Common myeloid progenitor, CD34-positive (primary cell): Measurements from ENCODE around the gene GALNT14.

Experiments
- CTCF ChIA-PET: fragments of 350-600 bp; sonication (Branson Sonifier 250); formaldehyde crosslinking; loops from one replicate; lab custom pipeline; 2021; ENCODE audit warnings: antibody characterized with exemption; lab: Charles Lee
- POLR2A ChIA-PET: fragments of 350-600 bp; sonication (Branson Sonifier 250); formaldehyde crosslinking; loops from one replicate; lab custom pipeline; 2021; ENCODE audit warnings: antibody characterized with exemption; lab: Charles Lee
- DNase-seq, 3 donors: peaks; one replicate each; pipeline versions ENCODE4 v3.0.0 to v3.0.0-alpha.2; 2013
- H3K27ac ChIP-seq, 2 experiments: 1 replicate in 1 of 2; 2 replicates in 1 of 2; pipeline ENCODE4 v1.7.0; 2013; ENCODE audit warnings: inconsistent platforms in 2 of 2, low read length in 2 of 2, mild to moderate bottlenecking in 2 of 2, low read depth in 1 of 2, moderate library complexity in 1 of 2; ENCODE audit not compliant: severe bottlenecking in 2 of 2, insufficient read depth in 1 of 2, poor library complexity in 1 of 2
- H3K27me3 ChIP-seq, 5 experiments: replicated peaks in 2 of 5; 1 replicate in 3 of 5; 2 replicates in 2 of 5; pipeline versions ENCODE4 v1.6.1 to v1.7.0; 2013; ENCODE audit warnings: low read length in 4 of 5, mild to moderate bottlenecking in 2 of 5, moderate library complexity in 2 of 5, inconsistent platforms in 1 of 5; ENCODE audit not compliant: insufficient read depth in 5 of 5, control insufficient read depth in 4 of 5
- H3K36me3 ChIP-seq, 4 experiments: 1 replicate in 2 of 4; 2 replicates in 2 of 4; pipeline versions ENCODE4 v1.6.1 to v1.7.0; 2013; ENCODE audit warnings: low read length in 3 of 4, control low read depth in 1 of 4, mild to moderate bottlenecking in 1 of 4; ENCODE audit not compliant: control insufficient read depth in 4 of 4, insufficient read depth in 4 of 4
- H3K4me1 ChIP-seq, 4 experiments: 1 replicate in 3 of 4; 2 replicates in 1 of 4; pipeline versions ENCODE4 v1.6.1 to v1.7.1; 2013; ENCODE audit warnings: low read length in 3 of 4, mild to moderate bottlenecking in 3 of 4, control low read depth in 1 of 4, inconsistent platforms in 1 of 4, moderate library complexity in 1 of 4; ENCODE audit not compliant: control insufficient read depth in 4 of 4, insufficient read depth in 4 of 4; ENCODE audit errors: control extremely low read depth in 1 of 4
- H3K4me3 ChIP-seq, 7 experiments: 1 replicate in 4 of 7; 2 replicates in 3 of 7; pipeline versions ENCODE4 v1.5.1 to v1.7.0; 2013; ENCODE audit warnings: mild to moderate bottlenecking in 7 of 7, low read length in 6 of 7, moderate library complexity in 6 of 7, inconsistent platforms in 2 of 7, low read depth in 2 of 7, control low read depth in 1 of 7; ENCODE audit not compliant: insufficient read depth in 4 of 7, control insufficient read depth in 1 of 7; ENCODE audit errors: extremely low read depth in 1 of 7
- H3K9me3 ChIP-seq, 5 experiments: 1 replicate in 4 of 5; 2 replicates in 1 of 5; pipeline versions ENCODE4 v1.6.1 to v1.7.1; 2013; ENCODE audit warnings: low read length in 4 of 5, mild to moderate bottlenecking in 2 of 5, inconsistent platforms in 1 of 5, low read depth in 1 of 5, moderate library complexity in 1 of 5; ENCODE audit not compliant: control insufficient read depth in 4 of 5, insufficient read depth in 2 of 5; ENCODE audit errors: control extremely low read depth in 1 of 5
- WGBS: methylation state at CpG from one replicate; pipeline ENCODE4 v1.1.5; 2013; ENCODE audit not compliant: insufficient coverage; 5-methylcytosine and 5-hydroxymethylcytosine counted together

The GALNT14 gene

GRCh38 chr2:30974554-30974953 lies 163.7 kb downstream of the GALNT14 start:
- DNase-seq: no peak
- no peaks in the 10 kb centered on the region for H3K27me3 ChIP-seq
- H3K4me1 ChIP-seq: peaks cover 0 to 2% (median 1%) of the 10 kb centered on the region in 4 experiments
- no peak overlapping the region for H3K4me3 ChIP-seq
- POLR2A ChIA-PET: no interaction called here
- no peak overlapping the region for H3K27ac ChIP-seq
- 92% methylated on average over 4 of the region's 5 CpGs for WGBS
- H3K9me3 ChIP-seq: peaks cover 0 to 2% (median 0%) of the 10 kb centered on the region in 5 experiments
- H3K36me3 ChIP-seq: peaks cover 0 to 4% (median 1%) of the 10 kb centered on the region in 4 experiments
- CTCF ChIA-PET: interaction anchor here (0.9 kb wide), 1 partner anchor 9 kb away, joined by 4 read pairs; no protein-coding TSS in a partner anchor

DNA sequence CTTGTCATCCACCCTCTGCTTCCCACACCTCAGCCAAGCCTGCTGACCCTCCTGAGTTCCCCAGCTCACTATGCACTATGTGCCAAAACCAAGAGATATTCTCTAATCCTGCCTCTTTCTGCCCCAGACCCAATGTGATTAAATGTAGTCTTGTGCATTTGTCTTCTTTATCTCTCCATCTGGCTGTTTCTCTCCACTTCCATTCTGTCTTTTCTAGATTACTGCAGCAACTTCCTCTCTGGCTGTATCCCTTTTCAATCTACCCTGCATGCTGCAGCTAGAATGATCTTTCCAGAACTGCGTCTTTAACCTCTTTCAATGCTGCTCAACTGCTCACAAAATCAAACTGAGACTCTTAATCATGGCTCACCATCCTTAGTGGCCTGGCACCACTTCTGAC lies 164.1 kb downstream of the GALNT14 start:
- Histone ChIP-seq H3K27me3 (no peaks in the 10 kb centered on the region), H3K27ac (no peak overlapping the region), H3K9me3 (peaks cover 0 to 2% (median 0%) of the 10 kb centered on the region in 5 experiments), H3K36me3 (peaks cover 0 to 4% (median 1%) of the 10 kb centered on the region in 4 experiments), H3K4me1 (peaks cover 0 to 2% (median 1%) of the 10 kb centered on the region in 4 experiments), H3K4me3 (no peak overlapping the region)
- WGBS: 38% methylated on average over 1 of the region's 1 CpG
- CTCF ChIA-PET: no interaction called here
- peak; percentile 2 to 32 (median 17) for DNase-seq
- POLR2A ChIA-PET: no interaction called here

- ChIA-PET CTCF (no interaction called here), POLR2A (no interaction called here)
- Histone ChIP-seq H3K27me3 (no peaks in the 10 kb centered on the region), H3K27ac (no peak overlapping the region), H3K36me3 (peaks cover 0 to 2% (median under 1%) of the 10 kb centered on the region in 4 experiments), H3K4me1 (peaks cover 0 to 2% (median 1%) of the 10 kb centered on the region in 4 experiments), H3K4me3 (no peak overlapping the region), H3K9me3 (no peaks in the 10 kb centered on the region)
- 98% methylated on average over 17 of the region's 19 CpGs for WGBS
- DNase-seq: no peak
Measured at GRCh38 chr2:30971231-30972025, 166.8 kb downstream of the GALNT14 start.

- no peaks in the 10 kb centered on the region for H3K27me3 ChIP-seq
- H3K36me3 ChIP-seq: peaks cover 0 to 16% (median 2%) of the 10 kb centered on the region in 4 experiments
- ChIA-PET CTCF (no interaction called here), POLR2A (no interaction called here)
- no peak overlapping the region for H3K27ac ChIP-seq
- H3K4me1 ChIP-seq: peaks cover 0 to under 1% (median 0%) of the 10 kb centered on the region in 4 experiments
- no peaks in the 10 kb centered on the region for H3K9me3 ChIP-seq
- 56% methylated on average over 1 of the region's 4 CpGs for WGBS
- no peak overlapping the region for H3K4me3 ChIP-seq
- peak in 2 of 3 donors; percentile 2 to 18 for DNase-seq
Measured at GRCh38 chr2:30968660-30969397, 169.4 kb downstream of the GALNT14 start.

DNA sequence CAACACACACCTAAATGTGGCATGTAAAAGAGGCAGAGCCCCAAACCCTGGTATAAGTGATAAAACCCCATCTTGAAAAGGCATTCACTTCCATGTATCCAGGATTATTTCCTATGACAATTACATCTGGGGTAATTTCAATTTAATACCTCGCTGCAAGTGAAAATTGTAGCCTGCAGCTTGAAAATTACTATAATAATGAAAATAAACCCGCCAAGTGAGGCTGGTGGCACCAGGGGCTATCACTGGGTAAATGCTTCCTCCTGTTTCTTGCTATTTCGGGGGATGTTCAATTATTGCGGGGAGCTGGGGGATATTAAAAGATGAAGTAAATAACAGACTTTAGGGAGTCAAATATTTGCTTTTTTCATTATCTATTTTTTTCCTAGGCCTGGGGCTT lies 171.5 kb downstream of the GALNT14 start:
- DNase-seq: no peak
- no peaks in the 10 kb centered on the region for H3K27me3 ChIP-seq

DNA sequence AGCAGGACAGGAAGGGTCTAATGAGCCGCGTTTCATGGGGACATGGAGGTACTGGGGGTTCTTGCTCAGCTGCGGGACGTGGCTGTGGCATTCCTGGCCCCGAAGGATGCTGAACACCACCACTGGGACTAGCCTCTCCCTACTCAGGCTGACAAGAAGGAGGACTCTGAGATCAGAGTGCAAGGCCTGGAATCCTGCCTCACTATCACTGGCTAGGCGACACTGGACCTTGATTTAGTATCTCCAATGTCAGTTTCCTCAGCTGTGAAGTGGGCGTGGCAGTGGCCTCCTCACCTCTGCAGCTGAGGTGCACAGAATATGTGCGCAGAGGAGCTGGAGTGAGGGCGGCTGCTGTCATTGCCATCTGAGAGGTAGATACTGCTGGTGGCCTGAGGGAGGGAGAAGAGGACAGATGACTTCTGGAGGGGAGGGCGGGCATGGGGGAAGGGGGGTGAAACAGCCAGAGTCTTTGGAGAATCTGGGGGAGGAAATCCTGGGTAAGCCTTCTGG lies 173.2 kb downstream of the GALNT14 start:
- Histone ChIP-seq H3K27me3 (no peaks in the 10 kb centered on the region), H3K36me3 (peaks cover 2 to 17% (median 2%) of the 10 kb centered on the region in 4 experiments), H3K9me3 (no peaks in the 10 kb centered on the region), H3K4me3 (no peak overlapping the region), H3K27ac (no peak overlapping the region), H3K4me1 (no peaks in the 10 kb centered on the region)
- no peak for DNase-seq
- ChIA-PET POLR2A (no interaction called here), CTCF (no interaction called here)
- 100% methylated on average over 8 of the region's 10 CpGs for WGBS

More for the DNA sequence above, 171.5 kb downstream of the GALNT14 start:
- POLR2A ChIA-PET: no interaction called here
- H3K4me1 ChIP-seq: no peaks in the 10 kb centered on the region
- CTCF ChIA-PET: no interaction called here
- no peaks in the 10 kb centered on the region for H3K9me3 ChIP-seq
- no peak overlapping the region for H3K27ac ChIP-seq
- H3K36me3 ChIP-seq: peaks cover 2 to 17% (median 2%) of the 10 kb centered on the region in 4 experiments
- no peak overlapping the region for H3K4me3 ChIP-seq
- WGBS: 100% methylated on average over 2 of the region's 4 CpGs
